IMR-90 (cell line): ENCODE measurements around the gene LAMA5. TPM values are rescaled to one million over a fixed set of nuclear protein-coding genes. Genes with fewer than 3 reads are reported as not detected.

ENCODE experiments used
- microRNA-seq, 2 experiments: library from miRNA; stranded (forward) in 1 of 2; unstranded in 1 of 2; fragments of 10-50 nt in 1 of 2; fragments of <30 nt in 1 of 2; gene quantifications in 1 of 2; microRNA quantifications in 1 of 2; one replicate each; pipeline versions ENCODE3 to v1.1.0; 2013 to 2020; ENCODE audit not compliant: insufficient read depth in 1 of 2, insufficient read length in 1 of 2, unreplicated experiment in 1 of 2
- polyA plus RNA-seq, 3 experiments: library from polyadenylated mRNA; depleted of rRNA; stranded (reverse); fragments of >200 nt; gene quantifications; 2 replicates each; pipeline ENCODE4 v1.2.3, GENCODE V29; 2012; ENCODE audit warnings: low replicate concordance in 1 of 3
- total RNA-seq: library from RNA; depleted of rRNA; stranded (reverse); fragments of >200 nt; gene quantifications from 2 replicates; pipeline ENCODE4 v1.2.3, GENCODE V29; 2012; rRNA removed

The LAMA5 gene
- total and polyA plus RNA-seq, 2 of the 4 experiments (the other 2 are of a cell fraction) = 0.90 to 7.3 TPM

Small RNA genes lying within 50 kb of the gene (microRNA-seq; reads per million reads assigned to microRNA genes)
- gene MIR4758 (ENCODE audit: unreplicated experiment) = not detected

Other genes starting within 250 kb of the LAMA5 start
- 23.7 and 30.6 TPM in 2 replicates for gene LSM14B, start 244.8 kb downstream of the LAMA5 start, total RNA-seq
- 41.1 and 46.7 TPM in 2 replicates for gene LSM14B, start 244.8 kb downstream of the LAMA5 start, polyA plus RNA-seq (2012; rRNA removed)
- 458 and 487 TPM in 2 replicates for gene PSMA7, start 223.9 kb downstream of the LAMA5 start, total RNA-seq
- gene PSMA7, start 223.9 kb downstream of the LAMA5 start, polyA plus RNA-seq (2012; rRNA removed) = 417 and 520 TPM in 2 replicates
- 8.1 and 10.6 TPM in 2 replicates for gene SS18L1, start 223.5 kb downstream of the LAMA5 start, total RNA-seq
- gene SS18L1, start 223.5 kb downstream of the LAMA5 start, polyA plus RNA-seq (2012; rRNA removed) = 12.2 and 15.6 TPM in 2 replicates
- 11.5 and 12.2 TPM in 2 replicates for gene MTG2, start 184.3 kb downstream of the LAMA5 start, total RNA-seq
- 23.9 and 25.2 TPM in 2 replicates for gene MTG2, start 184.3 kb downstream of the LAMA5 start, polyA plus RNA-seq (2012; rRNA removed)
- gene HRH3, start 147.0 kb downstream of the LAMA5 start, total RNA-seq = not detected in 2 replicates
- not detected in 2 replicates for gene HRH3, start 147.0 kb downstream of the LAMA5 start, polyA plus RNA-seq (2012; rRNA removed)
- gene OSBPL2, start 128.8 kb downstream of the LAMA5 start, total RNA-seq = 27.6 and 28.6 TPM in 2 replicates
- 17.7 and 19.3 TPM in 2 replicates for gene OSBPL2, start 128.8 kb downstream of the LAMA5 start, polyA plus RNA-seq (2012; rRNA removed)
- 96.9 and 103 TPM in 2 replicates for gene ADRM1, start 64.3 kb downstream of the LAMA5 start, total RNA-seq
- 149 and 188 TPM in 2 replicates for gene ADRM1, start 64.3 kb downstream of the LAMA5 start, polyA plus RNA-seq (2012; rRNA removed)
- 2,710 and 3,846 TPM in 2 replicates for gene RPS21, start 19.8 kb upstream of the LAMA5 start, total RNA-seq
- 4,298 and 4,766 TPM in 2 replicates for gene RPS21, start 19.8 kb upstream of the LAMA5 start, polyA plus RNA-seq (2012; rRNA removed)
- gene CABLES2, start 40.0 kb upstream of the LAMA5 start, total RNA-seq = 1.1 and 1.4 TPM in 2 replicates
- 5.1 TPM in 2 replicates for gene CABLES2, start 40.0 kb upstream of the LAMA5 start, polyA plus RNA-seq (2012; rRNA removed)
- gene RBBP8NL, start 60.2 kb upstream of the LAMA5 start, total RNA-seq = not detected in 2 replicates
- gene RBBP8NL, start 60.2 kb upstream of the LAMA5 start, polyA plus RNA-seq (2012; rRNA removed) = not detected in 2 replicates
- not detected in 2 replicates for gene GATA5, start 108.7 kb upstream of the LAMA5 start, total RNA-seq
- gene GATA5, start 108.7 kb upstream of the LAMA5 start, polyA plus RNA-seq (2012; rRNA removed) = not detected in 2 replicates